ENCODE results near the gene TTC9B.

DNA sequence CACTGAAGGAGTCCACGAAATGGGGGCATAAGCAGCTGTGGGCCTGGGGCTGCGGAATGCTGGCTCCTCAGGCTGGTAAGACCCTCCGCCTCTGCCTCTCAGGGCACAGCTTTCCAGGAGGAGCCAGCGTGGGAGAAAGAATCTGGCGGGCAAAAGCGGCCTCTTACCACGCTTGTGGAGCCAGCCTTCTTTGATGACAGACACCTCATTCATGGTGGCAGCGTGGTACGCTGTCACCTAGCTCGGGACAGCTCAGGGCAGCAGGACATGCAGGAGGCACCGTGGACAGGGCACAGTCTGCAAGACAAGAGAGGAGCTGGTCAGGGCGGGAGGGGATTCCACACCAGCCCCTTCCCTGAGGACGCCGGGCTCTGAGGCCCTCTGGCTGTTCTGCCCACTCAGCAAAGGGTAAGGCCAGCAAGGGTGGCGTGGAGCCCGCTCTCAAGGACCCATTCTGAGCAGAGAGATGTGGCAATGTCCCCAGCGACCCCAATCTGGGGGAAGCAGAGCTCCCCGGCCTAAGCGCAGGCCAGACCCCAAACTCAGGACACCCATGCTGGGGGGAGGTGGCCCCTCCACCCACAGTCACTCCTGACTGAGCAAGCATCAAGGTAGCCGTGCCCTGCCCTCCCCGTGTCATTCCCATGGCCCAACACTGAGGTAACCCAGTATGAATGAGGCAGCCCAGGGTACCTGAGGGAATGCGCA lies 47.0 kb upstream of the TTC9B start:
- TF ChIP-seq, protein P1, sequence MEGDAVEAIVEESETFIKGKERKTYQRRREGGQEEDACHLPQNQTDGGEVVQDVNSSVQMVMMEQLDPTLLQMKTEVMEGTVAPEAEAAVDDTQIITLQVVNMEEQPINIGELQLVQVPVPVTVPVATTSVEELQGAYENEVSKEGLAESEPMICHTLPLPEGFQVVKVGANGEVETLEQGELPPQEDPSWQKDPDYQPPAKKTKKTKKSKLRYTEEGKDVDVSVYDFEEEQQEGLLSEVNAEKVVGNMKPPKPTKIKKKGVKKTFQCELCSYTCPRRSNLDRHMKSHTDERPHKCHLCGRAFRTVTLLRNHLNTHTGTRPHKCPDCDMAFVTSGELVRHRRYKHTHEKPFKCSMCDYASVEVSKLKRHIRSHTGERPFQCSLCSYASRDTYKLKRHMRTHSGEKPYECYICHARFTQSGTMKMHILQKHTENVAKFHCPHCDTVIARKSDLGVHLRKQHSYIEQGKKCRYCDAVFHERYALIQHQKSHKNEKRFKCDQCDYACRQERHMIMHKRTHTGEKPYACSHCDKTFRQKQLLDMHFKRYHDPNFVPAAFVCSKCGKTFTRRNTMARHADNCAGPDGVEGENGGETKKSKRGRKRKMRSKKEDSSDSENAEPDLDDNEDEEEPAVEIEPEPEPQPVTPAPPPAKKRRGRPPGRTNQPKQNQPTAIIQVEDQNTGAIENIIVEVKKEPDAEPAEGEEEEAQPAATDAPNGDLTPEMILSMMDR (IDR thresholded peaks at IDR 0.05), result no peak
- no peak for TF ChIP-seq ZFX (IDR thresholded peaks at IDR 0.05; ENCODE audit: borderline replicate concordance)
